Eye (tissue), 1 donor: ENCODE results near the gene DPM2.
A peak's percentile ranks its signal among the peaks of the same experiment; 100 is the strongest.

ENCODE experiments used
- DNase-seq: peaks from one replicate; pipeline ENCODE4 v3.0.0-alpha.2; 2015

Gene DPM2

GRCh38 chr9:127895811-127896210, 41.8 kb downstream of the DPM2 start:
- DNase-seq, result no peak

GRCh38 chr9:127893392-127893791, 44.3 kb downstream of the DPM2 start:
- DNase-seq, result no peak

- DNase-seq, result no peak
Measured at GRCh38 chr9:127892831-127893230, 44.8 kb downstream of the DPM2 start.

- no peak for DNase-seq
Measured at GRCh38 chr9:127890053-127890452, 47.6 kb downstream of the DPM2 start.

GRCh38 chr9:127887792-127888191, 49.9 kb downstream of the DPM2 start:
- DNase-seq, result peak; percentile 39

GRCh38 chr9:127886401-127886972, 51.2 kb downstream of the DPM2 start:
- DNase-seq, result no peak

- DNase-seq, result no peak
Measured at GRCh38 chr9:127885508-127886281, 52.0 kb downstream of the DPM2 start.
